Left cardiac atrium (tissue), 4 donors: Measurements from ENCODE around the gene LDLR. TPM values are rescaled to one million over a fixed set of nuclear protein-coding genes. Genes with fewer than 3 reads are reported as not detected.
"Not testable (repeated sequence)": the region's sequence is repeated elsewhere in the genome, so short reads cannot be mapped to it uniquely, and the experiment has no call there.

ENCODE experiments used
- ATAC-seq, 2 donors: fragments of 200-7000 bp; cut with Tn5 transposase; one replicate each; pipeline ENCODE4 v1.9.1; 2020; ENCODE audit warnings: mild to moderate bottlenecking in 2 of 2, moderate library complexity in 2 of 2
- DNase-seq: peaks from one replicate; pipeline ENCODE4 v3.0.0-alpha.2; 2020
- intact Hi-C, 2 donors: fragments of 100-400 bp; cut with DNase I; formaldehyde crosslinking; loops; one replicate each; pipeline versions ENCODE4 v1.14.1 to v1.15.1; 2022 to 2023
- total RNA-seq, 2 donors: library from RNA; stranded (reverse); fragmentation: NEBNext Ultra II Directional; extraction: Animal tissue kit (Norgen Biotek cat#: 25700); gene quantifications; one replicate each; pipeline ENCODE4 v1.2.1, GENCODE V29; 2021
- donor health status: DM: no; HTN: yes; CAD: no.
- donor health status: DM: no; HTN: yes; CAD: no; lungs with severe emphysema.
- donor health status: DM: yes; HTN: yes; CAD: no.
- donor health status: Dilated cardiomyopathy.

LDLR gene
- total RNA-seq, 2 donors from 2014 or later: 24.4 to 80.0 TPM

DNA sequence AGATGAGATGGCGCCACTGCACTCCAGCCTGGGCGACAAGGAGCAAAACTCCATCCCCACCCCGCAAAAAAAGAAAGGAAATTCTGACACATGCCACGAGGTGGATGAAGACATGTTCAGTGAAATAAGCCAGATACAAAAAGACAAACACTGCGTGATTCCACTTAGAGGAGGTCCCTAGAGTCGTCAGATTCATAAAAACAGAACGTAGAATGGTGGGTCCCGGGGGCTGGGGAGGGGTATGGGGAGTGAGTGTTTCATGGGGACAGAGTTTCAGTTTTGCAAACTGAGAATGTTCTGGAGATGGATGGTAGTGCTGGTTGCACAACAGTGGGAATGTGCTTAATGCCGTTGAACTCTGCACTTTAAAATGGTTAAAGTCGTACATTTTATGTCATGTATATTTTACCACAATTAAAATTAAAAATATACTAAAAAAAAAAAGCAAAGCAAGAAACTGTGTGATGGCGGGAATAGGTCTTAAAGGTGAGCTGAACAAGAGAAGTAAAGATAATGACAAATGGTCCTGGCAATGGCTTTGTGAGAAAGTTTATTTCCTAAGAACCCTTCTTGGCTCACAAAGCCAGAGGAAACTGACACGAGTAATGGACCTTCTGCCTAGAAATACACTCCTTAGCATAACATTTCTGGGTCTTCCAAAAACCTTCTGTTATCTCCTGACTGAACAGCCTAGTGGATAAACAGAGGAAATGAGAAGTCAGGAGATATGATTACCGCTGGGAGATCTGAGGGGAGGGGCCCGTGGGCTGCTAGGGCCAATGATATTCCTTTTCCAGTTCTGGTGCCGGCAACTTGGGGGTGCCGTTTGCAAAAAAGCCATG is 70.6 kb downstream of the LDLR start:
- ATAC-seq (peak; percentile 19), DNase-seq (peak; percentile 54)
- intact Hi-C loops: no loop called here

GRCh38 chr19:11160440-11160768 is 71.1 kb downstream of the LDLR start:
- DNase-seq, ATAC-seq, intact Hi-C loops: not testable (repeated sequence)

DNA sequence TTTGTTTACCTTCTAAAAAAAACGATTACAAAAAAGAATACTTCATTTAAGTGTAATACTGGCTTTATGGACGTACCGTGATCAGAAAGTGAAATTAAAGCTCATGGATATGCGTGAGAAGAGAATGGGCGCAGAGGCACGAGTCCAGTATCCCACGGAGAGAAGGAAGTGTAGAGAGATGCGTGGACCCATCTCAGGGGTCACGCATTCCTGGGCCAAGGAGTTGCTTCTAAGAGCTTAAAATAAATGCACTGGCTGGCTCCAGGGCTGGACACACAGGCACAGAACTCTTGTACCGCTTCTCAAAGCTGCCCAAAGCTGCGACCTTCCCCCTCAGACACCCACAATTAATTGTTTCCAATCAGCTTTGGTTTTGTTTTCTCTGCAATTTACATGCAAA is 75.0 kb downstream of the LDLR start:
- DNase-seq (no peak), ATAC-seq (no peak)
- intact Hi-C loops: no loop called here

DNA sequence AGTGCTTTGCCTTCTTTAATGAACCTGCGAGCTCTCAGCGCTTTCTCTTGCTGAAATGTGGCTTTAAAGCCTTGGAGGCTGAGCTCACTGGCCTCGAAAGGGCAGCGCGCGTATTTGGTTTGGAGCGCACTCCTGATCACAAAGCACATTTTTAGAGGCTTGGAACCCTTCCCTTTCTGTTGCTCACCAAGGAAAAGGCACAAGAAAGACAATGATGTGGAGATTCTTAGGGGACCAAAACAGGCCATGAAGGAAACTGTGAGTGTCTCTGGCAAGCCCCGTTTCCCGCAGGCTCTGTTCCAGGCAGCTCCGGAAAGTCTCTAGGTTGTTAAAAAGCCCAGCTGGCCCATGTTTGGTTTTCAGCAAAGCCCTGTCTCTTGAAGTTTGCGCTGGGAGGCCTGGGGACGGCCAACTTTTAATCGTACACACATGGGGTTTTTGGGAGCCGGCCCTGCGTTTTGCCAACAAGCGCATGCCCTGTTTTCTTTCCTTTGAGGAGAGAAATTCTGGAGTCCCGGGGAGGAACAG is 75.7 kb downstream of the LDLR start:
- DNase-seq (peak; percentile 86), ATAC-seq (peak; percentile 70 to 73)
- intact Hi-C loops: no loop called here

DNA sequence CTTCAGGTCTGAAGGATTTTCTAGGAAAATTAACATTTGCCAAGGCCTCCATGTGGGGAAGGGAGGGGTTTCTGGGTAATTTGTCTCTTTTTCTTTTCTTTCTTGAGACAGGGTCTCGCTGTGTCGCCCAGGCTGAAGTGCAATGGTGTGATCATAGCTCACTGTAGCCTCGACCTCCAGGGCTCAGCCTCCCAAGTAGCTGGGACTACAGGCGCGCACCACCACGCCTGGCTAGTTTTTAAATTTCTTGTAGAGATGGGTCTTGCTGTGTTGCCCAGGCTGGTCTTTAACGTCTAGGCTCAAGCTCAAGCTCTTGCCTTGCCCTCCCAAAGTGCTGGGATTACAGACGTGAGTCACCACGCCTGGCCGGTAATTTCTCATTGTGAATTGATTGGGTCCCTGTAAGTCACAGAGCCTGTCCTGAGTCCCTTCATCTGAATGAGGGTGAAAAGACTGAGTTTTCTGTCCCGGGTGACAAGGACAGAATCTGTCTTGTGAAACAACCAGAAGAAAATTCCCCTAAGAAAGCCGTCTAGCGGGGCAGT is 76.3 kb downstream of the LDLR start:
- ATAC-seq (peak in 1 of 2 donors; percentile 24), DNase-seq (no peak)
- intact Hi-C loops: no loop called here

DNA sequence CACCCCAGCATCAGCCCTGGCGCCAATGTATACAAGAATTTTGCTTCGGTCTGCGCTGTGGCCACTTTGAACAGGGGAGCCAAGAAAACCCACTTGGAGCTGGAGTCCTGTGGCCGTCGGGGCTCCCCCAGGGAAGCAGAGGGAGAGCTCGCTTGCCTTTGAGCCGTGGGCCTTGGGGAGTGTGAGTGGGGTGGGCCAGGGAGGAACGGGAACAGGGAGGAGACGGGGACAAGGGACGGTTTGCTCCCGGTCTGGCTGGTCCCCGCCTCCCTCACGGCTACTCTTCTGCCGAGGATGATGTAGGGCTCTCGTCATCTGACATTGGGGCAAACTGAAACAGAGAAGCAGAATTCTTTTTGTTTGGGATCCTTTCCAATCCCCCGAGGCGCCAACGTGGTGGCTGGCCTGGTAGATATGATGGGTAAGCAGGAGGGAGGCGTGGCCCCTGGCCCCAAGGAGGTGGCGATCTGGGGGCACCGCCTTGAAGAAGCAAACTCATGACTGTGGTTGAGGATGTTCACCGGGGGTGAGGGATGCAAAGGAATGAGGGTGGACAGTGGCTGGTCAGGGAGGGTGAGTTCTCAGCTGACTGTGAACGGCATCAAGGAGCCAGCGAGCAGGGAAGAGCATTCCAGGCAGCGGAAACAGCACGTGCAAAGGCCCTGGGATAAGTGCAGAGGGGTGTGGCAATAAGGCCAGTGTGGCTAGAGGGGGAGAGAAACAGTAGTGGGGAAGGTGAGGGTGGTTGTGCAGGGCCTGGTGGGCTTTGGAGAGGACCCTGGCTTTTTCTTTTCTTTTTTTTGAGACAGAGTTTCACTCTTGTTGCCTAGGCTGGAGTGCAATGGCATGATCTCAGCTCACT is 77.2 kb downstream of the LDLR start:
- peak; percentile 65 for DNase-seq
- ATAC-seq: peak; percentile 47 to 48
- intact Hi-C loops: no loop called here

- intact Hi-C loops: no loop called here
- no peak for DNase-seq
- ATAC-seq: no peak
Measured at GRCh38 chr19:11168568-11168967, 79.3 kb downstream of the LDLR start.

- intact Hi-C loops: no loop called here
- no peak for ATAC-seq
- DNase-seq: no peak
Measured at GRCh38 chr19:11169896-11170678, 80.8 kb downstream of the LDLR start.

- DNase-seq (no peak), ATAC-seq (no peak)
- intact Hi-C loops: no loop called here
Measured at GRCh38 chr19:11171144-11171543, 81.9 kb downstream of the LDLR start.

DNA sequence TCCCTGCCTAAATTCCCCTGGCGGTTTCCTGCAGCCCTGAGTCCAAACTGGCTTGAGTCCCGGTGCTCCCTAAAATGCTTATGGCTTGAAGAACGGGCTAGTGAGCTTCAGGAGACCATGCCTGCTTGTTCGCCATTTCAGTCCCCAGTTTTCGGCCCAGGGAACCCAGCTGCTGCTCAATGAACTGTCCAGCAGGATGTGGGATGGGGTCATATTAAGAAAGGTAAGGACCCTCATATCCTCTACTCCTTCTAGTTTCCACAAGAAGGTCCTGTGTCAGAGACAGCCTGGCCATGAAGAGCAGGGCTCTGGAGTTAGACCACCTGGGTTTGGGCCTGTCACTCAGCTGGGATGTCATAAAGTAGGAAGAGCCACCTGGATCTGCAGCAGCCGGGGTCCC is 83.3 kb downstream of the LDLR start:
- no peak for ATAC-seq
- DNase-seq: no peak
- intact Hi-C loops: no loop called here

- no peak for ATAC-seq
- intact Hi-C loops: no loop called here
Measured at GRCh38 chr19:11173516-11174155, 84.4 kb downstream of the LDLR start.

GRCh38 chr19:11174336-11174735 is 85.1 kb downstream of the LDLR start:
- ATAC-seq (no peak), DNase-seq (no peak)
- intact Hi-C loops: no loop called here

More at GRCh38 chr19:11173516-11174155, 84.4 kb downstream of the LDLR start:
- no peak for DNase-seq

- intact Hi-C loops: no loop called here
- ATAC-seq: no peak
- no peak for DNase-seq
Measured at GRCh38 chr19:11175920-11176319, 86.7 kb downstream of the LDLR start.

- no peak for ATAC-seq
- intact Hi-C loops: no loop called here
- no peak for DNase-seq
Measured at GRCh38 chr19:11176466-11177193, 87.4 kb downstream of the LDLR start.

GRCh38 chr19:11177592-11177991 is 88.3 kb downstream of the LDLR start:
- DNase-seq: no peak
- intact Hi-C loops: no loop called here
- no peak for ATAC-seq

- intact Hi-C loops, ATAC-seq, DNase-seq: not testable (repeated sequence)
Measured at GRCh38 chr19:11179145-11179465, 89.8 kb downstream of the LDLR start.

DNA sequence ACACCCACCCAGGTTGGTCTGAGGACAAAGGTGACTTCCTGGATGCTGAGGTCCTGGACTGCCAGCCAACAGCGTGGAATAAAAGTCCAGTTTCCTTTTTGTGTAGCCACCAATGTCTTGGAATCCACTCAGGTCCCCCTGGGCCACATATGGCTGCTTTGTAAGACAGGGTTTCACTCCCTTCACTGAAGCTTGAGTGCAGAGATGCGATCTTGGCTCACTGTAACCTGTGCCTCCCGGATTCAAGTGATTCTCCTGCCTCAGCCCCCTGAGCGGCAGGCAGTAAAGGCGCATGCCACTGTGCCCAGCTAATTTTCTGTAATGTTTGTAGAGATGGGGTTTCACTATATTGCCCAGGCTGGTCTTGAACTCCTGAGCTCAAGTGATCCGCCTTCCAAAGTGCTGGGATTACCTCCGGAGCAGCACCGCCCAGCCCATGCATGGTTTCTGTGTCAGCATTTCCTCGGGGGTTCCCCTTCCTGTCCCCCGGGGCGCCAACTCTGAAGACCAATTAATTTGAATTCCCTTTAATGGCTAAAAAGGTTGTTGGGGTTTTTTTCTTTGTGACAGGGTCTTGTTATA is 90.5 kb downstream of the LDLR start:
- intact Hi-C loops: no loop called here
- no peak for ATAC-seq
- DNase-seq: no peak

- ATAC-seq: peak; percentile 32 to 66
- intact Hi-C loops: no loop called here
Measured at GRCh38 chr19:11180346-11180745, 91.1 kb downstream of the LDLR start.

More at GRCh38 chr19:11180346-11180745, 91.1 kb downstream of the LDLR start:
- no peak for DNase-seq
